Epithelial cell of proximal tubule (primary cell): ENCODE data around the gene TMC4. TPM values are rescaled to one million over a fixed set of nuclear protein-coding genes. Genes with fewer than 3 reads are reported as not detected.
A peak's percentile ranks its signal among the peaks of the same experiment; 100 is the strongest.
"Not testable (repeated sequence)": the region's sequence is repeated elsewhere in the genome, so short reads cannot be mapped to it uniquely, and the experiment has no call there.

Experiments
- DNase-seq: peaks from one replicate; pipeline ENCODE4 v3.0.0-alpha.2; 2011; ENCODE audit warnings: low read depth
- H3K4me3 ChIP-seq: 2 replicates; pipeline ENCODE4 v1.5.1; 2011; ENCODE audit warnings: low read depth, mild to moderate bottlenecking, low read length
- total RNA-seq: library from RNA; depleted of rRNA; stranded (reverse); fragments of >200 nt; gene quantifications from 2 replicates; pipeline ENCODE4 v1.2.3, GENCODE V29; 2015
- TF ChIP-seq, protein P1 (sequence below): conservative IDR thresholded peaks from 2 replicates; pipeline ENCODE4 v1.5.1; 2012; ENCODE audit warnings: low read depth, mild to moderate bottlenecking, low read length

Gene TMC4
- total RNA-seq, 1 donor from 2014 or later: 9.5 TPM

DNA sequence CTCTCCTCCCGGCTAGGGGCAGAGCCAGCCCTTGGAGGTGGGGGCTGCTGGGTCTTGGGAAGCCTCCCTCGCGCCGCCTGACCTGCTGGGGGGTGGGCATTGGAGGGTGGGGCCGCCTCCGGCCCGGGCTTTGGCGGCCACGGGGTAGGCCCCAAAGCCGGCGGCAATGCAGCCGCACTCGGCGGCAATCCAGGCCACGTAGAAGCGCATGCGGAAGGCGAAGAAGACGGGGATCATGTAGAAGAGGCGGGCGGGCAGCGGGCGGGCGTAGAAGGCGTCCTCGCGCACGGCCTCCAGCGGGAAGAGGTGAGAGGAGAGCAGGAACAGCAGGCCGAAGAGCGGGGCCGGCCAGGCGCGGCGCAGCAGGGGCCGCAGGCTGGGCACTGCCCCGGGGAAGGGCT is 7.7 kb upstream of the TMC4 start:
- TF ChIP-seq, protein P1, sequence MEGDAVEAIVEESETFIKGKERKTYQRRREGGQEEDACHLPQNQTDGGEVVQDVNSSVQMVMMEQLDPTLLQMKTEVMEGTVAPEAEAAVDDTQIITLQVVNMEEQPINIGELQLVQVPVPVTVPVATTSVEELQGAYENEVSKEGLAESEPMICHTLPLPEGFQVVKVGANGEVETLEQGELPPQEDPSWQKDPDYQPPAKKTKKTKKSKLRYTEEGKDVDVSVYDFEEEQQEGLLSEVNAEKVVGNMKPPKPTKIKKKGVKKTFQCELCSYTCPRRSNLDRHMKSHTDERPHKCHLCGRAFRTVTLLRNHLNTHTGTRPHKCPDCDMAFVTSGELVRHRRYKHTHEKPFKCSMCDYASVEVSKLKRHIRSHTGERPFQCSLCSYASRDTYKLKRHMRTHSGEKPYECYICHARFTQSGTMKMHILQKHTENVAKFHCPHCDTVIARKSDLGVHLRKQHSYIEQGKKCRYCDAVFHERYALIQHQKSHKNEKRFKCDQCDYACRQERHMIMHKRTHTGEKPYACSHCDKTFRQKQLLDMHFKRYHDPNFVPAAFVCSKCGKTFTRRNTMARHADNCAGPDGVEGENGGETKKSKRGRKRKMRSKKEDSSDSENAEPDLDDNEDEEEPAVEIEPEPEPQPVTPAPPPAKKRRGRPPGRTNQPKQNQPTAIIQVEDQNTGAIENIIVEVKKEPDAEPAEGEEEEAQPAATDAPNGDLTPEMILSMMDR: no peak
- no peak for DNase-seq
- H3K4me3 ChIP-seq: no peak overlapping the region

DNA sequence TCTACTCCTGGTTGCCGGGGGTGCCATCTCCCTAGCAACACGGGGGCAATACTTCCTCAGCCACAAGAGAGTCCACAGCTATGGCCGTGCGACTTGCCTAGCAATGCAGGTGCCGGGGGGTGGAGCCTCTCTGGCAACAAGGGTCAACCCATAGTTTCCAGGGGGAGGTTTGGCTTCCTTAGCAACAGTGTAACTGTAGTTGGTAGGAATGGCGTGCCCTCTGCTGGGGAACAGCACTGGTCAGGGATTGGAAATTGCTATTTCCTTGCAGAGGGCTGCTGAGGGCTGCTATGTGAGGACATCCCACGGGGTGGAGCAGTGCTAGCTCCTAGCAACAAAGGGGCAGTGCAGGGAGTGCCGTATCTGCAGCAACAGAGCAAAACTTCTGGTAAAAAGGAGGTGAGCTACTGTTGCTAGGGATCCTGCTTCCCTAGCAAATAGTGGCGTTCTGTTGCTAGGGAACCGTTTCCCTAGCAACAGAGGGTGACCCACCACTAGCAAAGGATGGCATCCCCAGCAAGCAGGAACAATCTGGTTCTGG is 7.0 kb upstream of the TMC4 start:
- TF ChIP-seq, protein P1: peak; percentile 47
- no peak for DNase-seq
- no peak overlapping the region for H3K4me3 ChIP-seq

GRCh38 chr19:54179262-54179852 is 6.4 kb upstream of the TMC4 start:
- no peak for DNase-seq
- TF ChIP-seq, protein P1: no peak
- H3K4me3 ChIP-seq: no peak overlapping the region

GRCh38 chr19:54178581-54179261 is 5.8 kb upstream of the TMC4 start:
- TF ChIP-seq, protein P1: no peak
- no peak overlapping the region for H3K4me3 ChIP-seq
- no peak for DNase-seq

DNA sequence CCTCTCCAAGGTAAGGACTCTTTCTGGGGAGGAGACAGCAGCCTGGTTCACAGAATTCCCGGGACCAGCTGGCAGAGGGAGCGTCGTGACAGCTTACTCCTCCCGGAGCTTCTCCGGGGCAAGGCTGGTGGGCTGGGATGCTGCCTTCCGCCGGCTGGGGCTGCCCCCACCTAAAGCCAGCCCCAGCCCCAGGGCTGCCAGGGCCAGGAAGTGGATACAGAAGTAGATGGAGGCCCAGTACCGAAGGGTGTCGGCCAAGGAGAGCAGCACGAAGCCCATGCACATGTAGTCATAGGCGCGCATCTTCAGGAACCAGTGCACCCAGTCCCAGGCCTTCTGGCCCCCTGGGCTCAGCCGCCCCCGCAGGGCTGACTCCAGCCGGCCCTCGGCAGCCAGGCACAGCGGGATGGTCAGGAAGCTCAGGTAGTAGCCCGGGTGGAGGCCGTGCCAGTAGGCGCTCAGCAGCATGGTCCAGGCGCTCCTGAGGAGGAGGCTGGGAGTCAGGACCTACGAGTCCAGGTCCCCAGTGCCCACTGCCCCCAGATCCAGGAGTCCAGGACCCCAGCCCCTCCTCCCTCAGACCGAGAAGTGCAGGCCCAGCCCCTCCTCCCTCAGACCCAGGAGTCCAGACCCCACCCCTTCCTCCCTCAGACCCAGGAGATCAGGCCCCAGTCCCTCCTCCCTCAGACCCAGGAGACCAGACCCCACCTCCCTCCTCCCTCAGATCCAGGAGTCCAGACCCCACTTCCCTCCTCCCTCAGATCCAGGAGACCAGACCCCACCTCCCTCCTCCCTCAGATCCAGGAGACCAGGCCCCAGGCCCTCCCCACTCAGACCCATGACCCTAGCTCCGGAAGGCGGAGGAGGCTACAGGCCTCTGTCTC is 1.2 kb upstream of the TMC4 start:
- DNase-seq: no peak
- TF ChIP-seq, protein P1: no peak
- no peak overlapping the region for H3K4me3 ChIP-seq

GRCh38 chr19:54173359-54173699 is 369 bp upstream of the TMC4 start:
- TF ChIP-seq, protein P1: no peak
- H3K4me3 ChIP-seq: no peak overlapping the region
- no peak for DNase-seq

DNA sequence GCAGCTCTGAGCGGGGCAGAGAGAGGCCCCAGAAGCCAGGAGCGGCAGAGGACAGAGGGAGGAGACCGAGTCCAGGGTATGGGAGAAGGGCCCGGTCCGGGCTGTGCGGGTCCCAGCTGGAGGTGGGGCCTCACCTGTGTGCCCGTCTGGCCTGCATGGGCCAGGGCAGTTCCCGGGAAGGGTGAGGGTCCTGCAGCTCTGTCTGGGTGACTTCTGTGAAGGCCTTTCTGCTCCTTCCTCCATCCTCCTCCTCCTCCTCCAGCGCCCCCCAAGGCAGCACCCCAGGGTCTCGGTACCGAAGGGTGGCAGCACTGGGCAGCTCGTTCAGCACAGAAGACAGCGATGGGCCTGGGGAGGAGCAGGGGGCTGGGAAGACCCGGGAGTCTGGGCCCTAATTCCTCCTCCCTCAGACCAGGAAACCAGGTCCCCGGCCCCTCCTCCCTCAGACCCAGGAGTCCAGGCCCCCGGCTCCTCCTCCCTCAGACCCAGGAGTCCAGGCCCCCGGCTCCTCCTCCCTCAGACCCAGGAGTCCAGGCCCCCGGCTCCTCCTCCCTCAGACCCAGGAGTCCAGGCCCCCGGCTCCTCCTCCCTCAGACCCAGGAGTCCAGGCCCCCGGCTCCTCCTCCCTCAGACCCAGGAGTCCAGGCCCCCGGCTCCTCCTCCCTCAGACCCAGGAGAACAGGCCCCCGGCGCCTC is 1.1 kb downstream of the TMC4 start:
- H3K4me3 ChIP-seq, DNase-seq: not testable (repeated sequence)
